Activated CD4-positive, alpha-beta T cell treated with anti-CD3 and anti-CD28 coated beads for 1 hour (primary cell): ENCODE data around the gene EMC9.
A peak's percentile ranks its signal among the peaks of the same experiment; 100 is the strongest.

ENCODE experiments used
- DNase-seq: peaks from one replicate; pipeline ENCODE4 v3.0.0-alpha.2; 2020

Gene EMC9

DNA sequence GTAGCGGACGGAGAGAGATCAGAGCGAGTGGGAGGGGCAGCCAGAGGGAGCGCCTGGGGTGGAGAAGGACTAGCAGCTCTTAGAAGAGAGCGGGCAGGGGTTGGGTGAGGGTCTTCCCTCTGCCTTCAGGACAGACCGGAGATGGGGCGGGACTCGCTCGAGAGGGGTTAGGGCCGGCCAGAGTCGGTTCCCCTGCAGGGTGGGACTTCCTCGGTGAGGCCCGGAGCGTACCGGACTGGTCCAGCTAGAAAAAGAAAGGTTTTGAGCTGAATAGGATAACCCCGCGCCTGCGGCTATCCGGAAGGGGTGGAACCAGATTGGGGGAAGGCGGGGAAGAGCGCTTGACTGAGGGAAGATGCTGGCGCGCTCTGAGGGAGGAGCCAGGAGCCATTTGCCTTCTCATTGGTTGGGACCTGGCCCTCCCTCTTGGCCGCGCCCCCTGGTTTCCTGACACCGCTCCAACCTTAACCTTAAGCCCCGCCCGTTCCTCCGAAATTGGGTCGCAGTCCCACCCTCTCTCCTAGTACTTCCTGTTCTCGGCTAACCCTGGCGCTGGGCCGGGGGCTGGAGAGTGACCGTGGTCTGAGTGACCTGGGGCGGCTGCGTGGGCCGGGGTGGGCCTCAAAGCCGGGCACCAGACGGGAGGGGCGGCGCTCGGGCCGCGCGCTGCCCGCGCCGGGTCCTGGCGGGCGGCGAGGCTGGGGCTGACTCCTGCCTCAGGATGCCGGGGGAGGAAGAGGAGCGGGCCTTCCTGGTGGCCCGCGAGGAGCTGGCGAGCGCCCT, 5.8 kb upstream of the EMC9 start, which contains the start of gene RNF31:
RNF31 (plus strand) TSS at position 521 of the 783 bp plus-strand sequence; CDS start at position 722, 201 bp downstream.
- DNase-seq = peak; percentile 94

GRCh38 chr14:24146453-24146977, 5.1 kb upstream of the EMC9 start, which contains the start of gene PSME2:
TSS of gene PSME2 (minus strand) at chr14:24146610. CDS start at chr14:24146581, 29 bp downstream.
- peak; percentile 70 for DNase-seq

- DNase-seq = no peak
Observed at GRCh38 chr14:24145690-24146452, 4.5 kb upstream of the EMC9 start.

DNA sequence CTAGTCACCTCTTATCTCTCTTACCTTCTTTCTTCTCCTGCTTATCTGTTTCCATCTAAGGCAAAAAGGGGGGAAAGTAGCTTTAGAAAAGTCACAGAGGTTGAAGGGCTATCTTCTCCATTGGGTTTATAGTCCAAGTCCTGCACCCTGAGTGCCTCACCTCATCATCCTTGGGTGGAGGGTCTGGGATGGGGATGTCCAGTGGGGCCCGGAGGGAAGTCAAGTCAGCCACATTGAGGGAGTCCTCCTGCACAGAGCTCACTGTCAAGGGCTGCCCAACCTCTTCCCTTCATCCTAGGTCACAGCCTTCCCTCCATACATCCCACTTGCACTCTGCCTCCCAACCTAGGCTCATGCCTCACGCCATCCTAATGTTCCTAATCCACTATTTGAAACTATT, 3.8 kb upstream of the EMC9 start:
- DNase-seq = no peak

DNA sequence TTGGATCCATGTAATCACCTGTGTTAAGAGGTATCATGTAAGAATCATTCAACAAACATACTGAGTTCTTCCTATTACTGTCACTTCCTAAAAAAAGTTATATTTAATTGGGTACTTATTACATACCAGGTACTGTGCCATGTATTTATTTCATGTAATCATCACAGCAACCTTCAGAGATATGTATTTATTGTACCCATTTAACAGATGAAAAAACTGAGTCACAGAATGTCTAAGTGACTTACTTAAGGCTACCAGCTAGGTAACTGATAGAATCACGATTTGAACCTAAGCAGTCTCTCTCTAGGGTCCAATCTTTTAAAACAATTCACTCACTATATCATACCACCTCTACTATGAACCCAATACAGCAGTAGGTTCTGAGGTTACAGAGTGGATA, 3.1 kb upstream of the EMC9 start:
- no peak for DNase-seq

DNA sequence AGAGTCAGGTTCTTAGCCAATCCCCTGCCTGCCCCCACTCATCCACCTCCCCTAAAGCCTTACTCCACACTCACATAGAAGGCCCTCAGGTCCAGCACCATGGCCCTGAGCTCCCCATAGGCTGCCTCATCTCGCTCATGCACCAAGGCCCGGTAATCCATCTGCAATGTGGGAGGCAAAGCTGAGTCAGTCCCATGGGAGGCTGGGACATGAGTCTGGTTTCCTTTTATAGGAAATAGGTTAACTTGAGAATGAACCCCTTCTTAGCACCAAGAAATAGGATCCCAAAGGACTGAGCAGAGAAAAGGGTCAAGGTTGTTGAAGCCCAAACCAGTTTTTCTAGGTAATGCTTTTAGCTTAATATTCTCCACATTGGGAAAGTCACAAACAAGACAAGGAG, 2.1 kb upstream of the EMC9 start:
- DNase-seq = no peak

- DNase-seq = no peak
Observed at GRCh38 chr14:24139272-24139934, 2.0 kb downstream of the EMC9 start.

DNA sequence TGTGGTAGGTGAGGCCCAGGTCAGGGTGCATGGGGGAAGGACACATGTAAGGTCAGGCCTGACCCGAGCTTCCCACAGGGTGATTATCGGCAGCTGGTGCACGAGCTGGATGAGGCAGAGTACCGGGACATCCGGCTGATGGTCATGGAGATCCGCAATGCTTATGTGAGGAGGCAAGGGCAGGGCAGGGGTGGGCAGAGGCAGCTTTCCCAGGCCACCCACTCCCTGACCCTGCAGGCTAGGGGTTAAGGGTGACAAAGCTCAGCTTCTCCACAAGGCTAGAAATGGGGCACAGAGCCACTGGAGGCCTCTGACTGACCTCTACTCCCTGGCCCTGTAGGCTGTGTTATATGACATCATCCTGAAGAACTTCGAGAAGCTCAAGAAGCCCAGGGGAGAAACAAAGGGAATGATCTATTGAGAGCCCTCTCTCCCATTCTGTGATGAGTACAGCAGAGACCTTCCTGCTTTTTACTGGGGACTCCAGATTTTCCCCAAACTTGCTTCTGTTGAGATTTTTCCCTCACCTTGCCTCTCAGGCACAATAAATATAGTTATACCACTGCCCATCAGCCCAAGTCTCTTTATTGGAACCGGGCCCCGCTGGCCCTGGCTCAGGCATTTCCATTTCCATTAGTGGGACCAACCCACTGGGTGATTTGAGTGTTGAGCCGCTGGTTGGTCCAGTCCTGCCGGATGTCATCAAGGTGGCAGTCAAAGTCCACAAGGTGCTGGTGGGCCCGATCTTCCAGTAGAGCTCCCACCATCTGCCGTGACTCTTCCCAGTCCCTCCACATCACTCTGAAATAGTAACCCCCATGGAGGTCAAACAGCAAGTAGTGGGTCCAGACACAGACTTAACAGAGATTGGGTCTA, 2.8 kb downstream of the EMC9 start:
- no peak for DNase-seq

DNA sequence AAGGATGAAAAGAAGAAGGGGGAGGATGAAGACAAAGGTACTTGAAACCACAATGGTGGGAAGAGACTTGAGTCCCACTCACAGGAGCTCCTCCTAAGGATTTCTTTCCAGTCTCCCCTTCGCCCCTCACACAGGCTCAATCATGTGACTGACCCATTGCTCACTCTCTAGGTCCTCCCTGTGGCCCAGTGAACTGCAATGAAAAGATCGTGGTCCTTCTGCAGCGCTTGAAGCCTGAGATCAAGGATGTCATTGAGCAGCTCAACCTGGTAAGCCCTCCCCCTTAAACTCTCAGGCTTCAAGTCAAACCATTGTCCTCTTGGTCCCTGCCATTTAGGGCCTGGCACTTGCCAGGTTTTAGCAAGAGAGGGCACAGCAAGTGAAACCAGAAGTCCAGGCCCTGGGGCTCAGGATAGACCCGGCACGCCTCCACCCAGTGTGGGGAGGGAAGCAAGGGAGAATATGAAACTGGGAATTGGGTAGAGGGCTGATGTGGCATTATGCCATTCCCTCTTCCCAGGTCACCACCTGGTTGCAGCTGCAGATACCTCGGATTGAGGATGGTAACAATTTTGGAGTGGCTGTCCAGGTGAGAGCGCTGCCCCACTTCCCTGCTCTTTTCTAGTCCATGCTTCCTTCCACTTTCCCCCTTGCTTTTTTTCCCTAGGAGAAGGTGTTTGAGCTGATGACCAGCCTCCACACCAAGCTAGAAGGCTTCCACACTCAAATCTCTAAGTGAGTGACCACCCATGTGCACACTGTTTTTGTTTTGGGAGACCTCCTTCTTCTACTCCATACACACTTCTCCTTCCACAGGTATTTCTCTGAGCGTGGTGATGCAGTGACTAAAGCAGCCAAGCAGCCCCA, 3.6 kb downstream of the EMC9 start:
- no peak for DNase-seq

- no peak for DNase-seq
Observed at GRCh38 chr14:24136684-24137528, 4.5 kb downstream of the EMC9 start.

GRCh38 chr14:24135834-24136683, 5.3 kb downstream of the EMC9 start, which contains the start of gene PSME1:
TSS of gene PSME1 (plus strand) at chr14:24136194. CDS start at chr14:24136263, 69 bp downstream.
- peak; percentile 91 for DNase-seq

DNA sequence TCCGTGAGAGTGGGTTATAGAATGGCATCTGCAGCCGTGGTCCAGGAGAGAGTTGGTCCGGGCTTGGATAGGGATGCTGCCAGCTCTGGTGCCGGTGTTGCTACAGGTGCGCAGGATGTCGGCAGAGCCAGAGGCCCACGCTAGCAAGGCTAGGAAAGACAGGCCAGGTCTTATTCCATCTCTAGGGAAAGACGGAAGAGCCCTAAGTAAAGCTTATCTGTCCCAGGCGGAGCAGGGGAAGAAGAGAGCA, 5.9 kb downstream of the EMC9 start:
- no peak for DNase-seq

DNA sequence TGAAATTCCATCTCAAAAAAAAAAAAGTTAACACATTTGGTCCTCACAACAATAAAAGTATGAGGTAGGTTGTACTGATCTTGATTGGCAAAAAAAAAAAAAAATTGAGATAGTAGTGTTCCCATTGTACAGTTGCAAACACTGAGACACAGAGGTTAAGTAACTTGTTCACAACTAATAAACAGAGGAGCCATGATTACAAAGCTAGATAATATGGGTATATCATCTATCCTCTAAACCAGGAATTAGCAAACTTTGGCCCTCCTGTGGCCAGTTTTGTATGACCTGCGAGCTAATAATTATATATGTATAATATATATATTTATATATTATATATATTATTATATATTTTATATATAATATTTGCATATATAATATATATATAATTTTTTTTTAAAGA, 7.7 kb downstream of the EMC9 start:
- no peak for DNase-seq

DNA sequence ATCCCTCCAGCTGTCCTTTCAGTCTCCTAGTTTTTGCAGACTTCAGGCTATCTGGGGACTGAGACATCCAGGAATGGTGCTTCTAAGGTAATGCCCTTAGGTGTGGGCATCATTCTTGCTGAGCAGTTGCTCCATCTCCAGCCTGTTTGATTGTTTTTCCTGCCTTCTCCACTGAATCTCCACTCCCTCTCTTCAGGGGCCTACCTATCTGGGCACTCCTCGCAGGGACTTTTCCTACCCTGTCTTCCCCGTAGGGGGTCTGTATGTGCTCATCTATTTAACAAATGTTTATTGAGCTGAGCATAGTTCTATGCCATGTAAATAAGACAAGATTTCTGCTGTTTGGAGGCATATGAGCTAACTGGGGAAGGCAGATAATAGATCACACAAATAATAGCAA, 8.4 kb downstream of the EMC9 start:
- no peak for DNase-seq

DNA sequence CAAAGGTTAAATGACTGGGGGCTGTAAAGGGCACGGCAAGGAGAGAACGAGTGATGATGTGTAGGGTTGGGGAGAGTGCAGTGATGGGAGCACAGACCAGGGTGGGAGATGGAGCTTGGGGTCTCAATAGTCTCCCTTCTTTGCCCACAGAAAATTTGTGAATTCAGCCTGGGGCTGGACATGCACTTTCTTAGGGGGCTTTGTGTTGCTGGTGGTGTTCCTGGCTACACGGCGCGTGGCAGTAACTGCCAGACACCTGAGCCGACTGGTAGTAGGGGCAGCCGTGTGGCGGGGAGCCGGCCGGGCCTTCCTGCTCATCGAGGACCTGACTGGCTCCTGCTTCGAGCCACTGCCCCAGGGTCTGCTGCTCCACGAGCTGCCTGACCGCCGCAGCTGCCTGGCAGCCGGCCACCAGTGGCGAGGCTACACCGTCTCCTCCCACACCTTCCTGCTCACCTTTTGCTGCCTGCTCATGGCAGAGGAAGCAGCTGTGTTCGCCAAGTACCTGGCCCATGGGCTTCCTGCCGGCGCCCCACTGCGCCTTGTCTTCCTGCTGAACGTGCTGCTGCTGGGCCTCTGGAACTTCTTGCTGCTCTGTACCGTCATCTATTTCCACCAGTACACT, 9.2 kb downstream of the EMC9 start:
- no peak for DNase-seq

DNA sequence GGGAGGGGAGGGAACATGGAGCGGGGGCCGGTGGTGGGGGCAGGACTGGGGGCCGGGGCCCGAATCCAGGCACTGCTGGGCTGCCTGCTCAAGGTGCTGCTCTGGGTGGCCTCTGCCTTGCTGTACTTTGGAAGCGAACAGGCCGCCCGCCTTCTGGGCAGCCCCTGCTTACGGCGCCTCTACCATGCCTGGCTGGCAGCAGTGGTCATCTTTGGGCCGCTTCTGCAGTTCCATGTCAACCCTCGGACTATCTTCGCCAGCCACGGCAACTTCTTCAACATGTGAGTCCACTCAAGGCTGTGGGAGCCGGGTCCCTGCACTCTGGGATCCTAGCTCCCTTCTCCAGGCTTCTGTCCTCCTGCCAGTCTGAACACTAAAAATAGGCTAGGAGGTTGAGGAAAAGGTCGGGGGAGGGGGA, 9.8 kb downstream of the EMC9 start:
- no peak for DNase-seq

GRCh38 chr14:24130717-24131548, 10.5 kb downstream of the EMC9 start:
- no peak for DNase-seq

DNA sequence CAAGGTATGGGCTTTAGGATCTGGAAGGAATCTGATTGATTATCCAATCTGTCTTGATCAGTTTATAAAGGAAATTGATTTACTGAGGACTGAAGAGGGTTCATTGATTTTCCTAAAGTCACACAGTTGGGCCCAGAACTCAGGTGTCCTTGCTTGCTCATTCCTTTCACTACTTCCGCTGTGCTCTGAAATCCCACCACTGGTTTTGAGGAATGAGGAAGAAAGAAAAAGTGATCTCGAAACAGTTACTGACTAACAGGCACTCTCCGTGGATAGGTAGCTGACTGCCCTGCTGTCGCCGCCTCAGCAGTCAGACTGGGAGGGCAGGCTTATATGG, 11.0 kb downstream of the EMC9 start, which contains the start of gene FITM1:
FITM1 (plus strand) TSS at position 280 of the 337 bp plus-strand sequence. CDS start 905 bp downstream, outside the sequence.
- DNase-seq = no peak
